ENCODE data around the gene HBB. TPM values are rescaled to one million over a fixed set of nuclear protein-coding genes. Genes with fewer than 3 reads are reported as not detected.
"Not testable (repeated sequence)": the region's sequence is repeated elsewhere in the genome, so short reads cannot be mapped to it uniquely, and the experiment has no call there.

HBB gene
- polyA plus RNA-seq, 1 experiment = not detected

- Histone ChIP-seq H3K4me3 (ENCODE audit: low read depth, low read length) (no peak overlapping the region), H3K36me3 (ENCODE audit: control insufficient read depth, insufficient read depth, low read length) (no peaks in the 10 kb centered on the region), H3K27me3 (ENCODE audit: control insufficient read depth, insufficient read depth, low read length) (no peaks in the 10 kb centered on the region)
- no peak for TF ChIP-seq CTCF (IDR thresholded peaks at IDR 0.05; ENCODE audit: insufficient read depth, low read depth, low read length)
- no peak for DNase-seq (ENCODE audit: low read depth)
- POLR2A ChIA-PET = no interaction called here
- CTCF ChIA-PET = interaction anchor here (1.0 kb wide), 1 partner anchor 158 kb away, joined by 3 read pairs; no protein-coding TSS in a partner anchor
Observed at GRCh38 chr11:5252919-5253265, 26.0 kb upstream of the HBB start.

- ChIA-PET CTCF (interaction anchor here (1.0 kb wide), 1 partner anchor 158 kb away, joined by 3 read pairs; no protein-coding TSS in a partner anchor), POLR2A (no interaction called here)
- no peak for TF ChIP-seq CTCF (IDR thresholded peaks at IDR 0.05; ENCODE audit: insufficient read depth, low read depth, low read length)
- no peaks in the 10 kb centered on the region for H3K36me3 ChIP-seq (ENCODE audit: control insufficient read depth, insufficient read depth, low read length)
- no peaks in the 10 kb centered on the region for H3K27me3 ChIP-seq (ENCODE audit: control insufficient read depth, insufficient read depth, low read length)
- DNase-seq (ENCODE audit: low read depth) = no peak
- no peak overlapping the region for H3K4me3 ChIP-seq (ENCODE audit: low read depth, low read length)
Observed at GRCh38 chr11:5252192-5252918, 25.5 kb upstream of the HBB start.

- no peak for TF ChIP-seq CTCF (IDR thresholded peaks at IDR 0.05; ENCODE audit: insufficient read depth, low read depth, low read length)
- no peak for DNase-seq (ENCODE audit: low read depth)
- H3K27me3 ChIP-seq (ENCODE audit: control insufficient read depth, insufficient read depth, low read length) = no peaks in the 10 kb centered on the region
- H3K36me3 ChIP-seq (ENCODE audit: control insufficient read depth, insufficient read depth, low read length) = no peaks in the 10 kb centered on the region
- ChIA-PET POLR2A (no interaction called here), CTCF (interaction anchor here (1.0 kb wide), 1 partner anchor 159 kb away, joined by 3 read pairs; no protein-coding TSS in a partner anchor)
- no peak overlapping the region for H3K4me3 ChIP-seq (ENCODE audit: low read depth, low read length)
Observed at GRCh38 chr11:5251746-5252145, 24.9 kb upstream of the HBB start.

- no peaks in the 10 kb centered on the region for H3K36me3 ChIP-seq (ENCODE audit: control insufficient read depth, insufficient read depth, low read length)
Observed at GRCh38 chr11:5250543-5251204, 23.8 kb upstream of the HBB start.

GRCh38 chr11:5249807-5250396 lies 23.0 kb upstream of the HBB start, which contains the start of gene HBG1:
Gene HBG1, minus strand, starts transcription at chr11:5249857. Its CDS starts 53 bp downstream, at chr11:5249804.
- H3K27me3 ChIP-seq (ENCODE audit: control insufficient read depth, insufficient read depth, low read length); H3K4me3 ChIP-seq (ENCODE audit: low read depth, low read length); DNase-seq (ENCODE audit: low read depth); CTCF ChIA-PET; H3K36me3 ChIP-seq (ENCODE audit: control insufficient read depth, insufficient read depth, low read length): not testable (repeated sequence)
- POLR2A ChIA-PET = interaction anchor here (0.6 kb wide), 1 partner anchor 9 kb away, joined by 3 read pairs; no protein-coding TSS in a partner anchor

More at GRCh38 chr11:5250543-5251204, 23.8 kb upstream of the HBB start:
- no peaks in the 10 kb centered on the region for H3K27me3 ChIP-seq (ENCODE audit: control insufficient read depth, insufficient read depth, low read length)
- H3K4me3 ChIP-seq (ENCODE audit: low read depth, low read length) = no peak overlapping the region
- ChIA-PET CTCF (interaction anchor here (0.6 kb wide), 1 partner anchor 42 kb away, joined by 4 read pairs; no protein-coding TSS in a partner anchor), POLR2A (no interaction called here)
- TF ChIP-seq CTCF (IDR thresholded peaks at IDR 0.05; ENCODE audit: insufficient read depth, low read depth, low read length) = no peak
- no peak for DNase-seq (ENCODE audit: low read depth)

- POLR2A ChIA-PET; H3K4me3 ChIP-seq (ENCODE audit: low read depth, low read length); DNase-seq (ENCODE audit: low read depth); H3K36me3 ChIP-seq (ENCODE audit: control insufficient read depth, insufficient read depth, low read length); H3K27me3 ChIP-seq (ENCODE audit: control insufficient read depth, insufficient read depth, low read length): not testable (repeated sequence)
- CTCF ChIA-PET = interaction anchor here (1.4 kb wide), 1 partner anchor 10 kb away, joined by 3 read pairs; no protein-coding TSS in a partner anchor
Observed at GRCh38 chr11:5248498-5248897, 21.6 kb upstream of the HBB start.

Data from BJ (cell line).